ENCODE data around the gene RUNX1.

DNA sequence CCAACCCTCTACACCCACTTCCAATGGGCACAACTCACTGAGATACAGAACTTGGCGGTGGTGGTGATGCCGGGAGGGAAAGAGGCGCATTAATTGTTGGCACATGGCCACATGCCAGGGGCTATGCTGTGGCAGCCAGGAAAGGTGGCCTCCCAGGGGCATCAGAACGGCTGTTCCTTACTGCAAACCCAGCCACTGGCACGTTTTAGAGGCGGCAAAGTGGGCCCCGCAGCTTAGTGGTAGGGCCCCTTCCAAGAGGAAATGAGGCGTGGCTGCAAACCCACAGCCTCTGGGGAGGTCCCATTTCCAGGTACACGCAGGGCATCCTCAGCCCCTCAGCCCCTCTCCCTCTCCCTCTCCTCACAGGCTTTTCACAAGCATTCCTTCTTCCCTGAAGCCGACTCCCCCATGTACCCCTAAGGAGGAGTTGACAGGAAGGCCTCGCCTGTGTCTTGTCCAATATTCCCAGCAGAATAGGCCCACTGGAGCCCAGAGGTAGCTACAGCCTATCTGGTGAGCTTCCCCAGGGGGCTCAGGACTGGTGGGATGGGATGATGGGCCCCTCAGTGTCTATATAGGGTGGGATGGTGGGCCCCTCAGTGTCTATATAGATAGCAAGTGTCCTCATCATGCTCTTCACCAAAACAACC lies 214.1 kb downstream of the RUNX1 start:
- TF ChIP-seq MYB (IDR thresholded peaks at IDR 0.05; ENCODE audit: borderline replicate concordance, low read depth, low read length), result no peak
- TF ChIP-seq EGR1 (IDR thresholded peaks at IDR 0.05; ENCODE audit: borderline replicate concordance in 1 of 2, low read depth in 2 of 2, low read length in 2 of 2), result no peak

Measured in GM12878 (cell line).